ENCODE data around the gene RNF144B.

The RNF144B gene

DNA sequence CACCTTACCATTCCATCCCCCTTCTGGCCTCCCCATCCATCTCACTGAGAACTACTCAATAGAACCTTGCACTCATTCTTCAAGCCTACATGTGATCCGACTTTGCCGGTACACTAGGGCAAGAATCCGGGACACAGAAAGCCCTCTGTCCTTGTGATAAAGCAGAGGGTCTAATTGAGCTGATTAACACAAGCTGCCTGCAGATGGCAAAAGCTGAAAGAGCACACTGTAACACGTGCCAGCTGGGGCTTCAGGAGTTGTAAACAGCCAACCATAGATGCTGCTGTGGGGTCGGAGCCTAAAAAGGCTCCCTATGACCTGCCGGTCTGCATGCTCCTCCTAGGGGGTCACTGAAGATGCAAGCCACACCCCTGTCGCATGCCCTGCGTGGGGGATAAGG lies 124.1 kb downstream of the RNF144B start:
- no peak for DNase-seq (ENCODE audit: low spot score)

DNA sequence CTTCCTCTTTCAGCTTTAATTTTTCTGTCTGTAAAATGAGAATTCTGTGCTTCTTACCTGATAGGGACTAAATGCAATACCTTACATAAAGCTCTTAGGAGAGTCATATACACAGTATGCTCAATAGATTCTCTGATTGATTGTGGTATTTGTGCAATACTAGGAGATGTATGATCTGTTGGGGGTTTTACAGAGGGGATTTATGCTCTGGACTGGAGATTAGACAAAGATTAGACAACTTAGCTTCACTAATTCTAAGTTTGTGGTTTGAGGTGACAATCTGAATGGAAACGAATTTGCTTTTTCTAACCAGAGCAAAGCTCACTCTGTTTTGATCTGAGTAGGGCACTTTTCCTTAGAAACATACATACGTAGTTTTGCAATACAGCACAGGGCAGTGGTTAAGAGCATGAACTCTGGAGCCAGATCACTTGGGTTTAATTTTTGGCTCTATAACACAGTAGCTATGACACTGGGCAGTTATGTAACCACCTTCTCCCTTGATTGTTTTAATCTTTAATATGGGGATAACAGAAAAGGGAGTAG lies 126.2 kb downstream of the RNF144B start:
- DNase-seq (ENCODE audit: low spot score): no peak

DNA sequence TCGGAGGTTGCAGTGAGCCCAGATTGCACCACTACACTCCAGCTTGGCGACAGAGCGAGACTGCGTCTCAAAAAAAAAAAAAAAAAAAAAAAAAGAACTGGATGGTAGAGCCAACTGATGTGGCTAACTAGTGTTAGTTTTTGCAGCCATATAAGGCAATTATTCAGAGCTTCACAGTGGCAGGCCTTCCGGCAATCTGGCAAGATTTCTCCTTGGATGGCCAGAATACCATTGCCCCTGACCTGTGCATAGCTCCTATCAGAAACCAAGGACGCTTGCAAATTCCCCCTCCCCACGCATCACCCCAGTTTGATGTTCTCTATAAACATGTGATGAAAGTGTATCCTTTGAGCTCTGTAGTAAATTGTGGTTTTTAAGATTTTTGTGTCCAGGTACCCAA lies 127.0 kb downstream of the RNF144B start:
- no peak for DNase-seq (ENCODE audit: low spot score)

DNA sequence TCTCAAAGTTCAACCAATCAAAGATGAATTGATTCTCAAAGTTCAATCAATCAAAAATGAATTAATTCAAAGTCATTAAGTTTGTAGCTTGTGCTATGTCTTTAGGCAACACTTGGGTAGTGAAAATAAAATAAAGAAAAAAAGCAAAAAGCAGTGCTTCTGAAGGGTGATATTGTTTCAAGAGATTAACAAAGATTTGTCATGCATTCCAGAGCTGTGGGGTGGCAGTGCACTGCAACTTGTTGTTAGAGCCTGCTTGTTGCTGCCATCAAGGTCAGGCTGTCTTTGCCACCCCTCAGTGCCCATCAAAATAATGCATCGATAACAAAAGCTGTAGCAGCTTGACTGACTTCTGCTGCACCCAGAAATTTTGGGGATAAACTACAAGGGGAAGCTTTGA lies 128.6 kb downstream of the RNF144B start:
- DNase-seq (ENCODE audit: low spot score): no peak
